HG03354 (cell line): ENCODE measurements around the gene ACKR2.
A peak's percentile ranks its signal among the peaks of the same experiment; 100 is the strongest.
"Not testable (repeated sequence)": the region's sequence is repeated elsewhere in the genome, so short reads cannot be mapped to it uniquely, and the experiment has no call there.

Experiments used
- ATAC-seq: cut with Tn5 transposase; IDR thresholded peaks from one replicate; pipeline ENCODE4 v1.9.1; 2021; ENCODE audit warnings: mild to moderate bottlenecking; ENCODE audit not compliant: unreplicated experiment, poor library complexity, severe bottlenecking

ACKR2 gene

DNA sequence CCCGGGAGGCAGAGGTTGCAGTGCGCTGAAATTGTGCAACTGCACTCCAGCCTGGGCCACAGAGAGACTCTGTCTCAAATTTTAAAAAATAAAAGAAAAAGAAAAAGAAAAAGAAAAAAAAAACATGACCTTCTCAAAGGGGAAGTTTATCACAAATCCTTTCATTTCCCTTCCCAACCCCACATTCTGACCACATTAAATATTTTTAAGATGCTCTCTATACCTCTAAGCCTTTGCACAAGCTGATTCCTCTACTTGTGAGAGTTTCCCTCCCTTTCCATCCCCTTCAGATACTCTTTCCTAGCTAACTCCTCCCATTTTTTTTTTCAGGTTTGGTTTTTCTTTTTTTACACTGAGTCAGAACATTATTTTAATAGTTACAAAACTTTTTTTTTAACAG, 9.0 kb upstream of the ACKR2 start:
- no peak for ATAC-seq

DNA sequence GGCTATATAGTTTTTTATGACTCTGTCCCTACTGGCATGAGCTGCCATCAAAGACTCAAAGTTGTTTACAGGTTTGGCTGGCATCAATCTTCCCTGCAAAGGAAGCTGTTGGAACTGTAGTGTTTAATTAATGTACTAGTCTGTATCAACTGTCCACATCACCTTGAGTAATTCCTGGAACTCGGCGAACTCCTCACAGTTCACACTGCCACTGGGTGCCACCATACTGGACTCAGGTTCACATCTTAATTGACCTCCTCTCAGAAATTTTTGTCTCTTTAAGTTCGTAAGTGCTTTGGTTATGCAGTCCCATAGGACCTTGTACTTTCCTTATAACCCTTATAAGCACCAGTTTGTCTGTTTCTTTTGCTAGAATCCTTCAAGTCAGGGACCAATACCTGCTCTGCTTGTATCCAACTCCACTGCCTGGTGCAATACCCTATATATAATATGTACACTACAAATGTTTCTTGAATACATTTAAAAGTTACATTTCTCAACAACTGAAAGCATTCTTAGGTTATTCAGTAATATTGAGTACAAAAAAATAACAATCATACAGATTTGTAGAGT, 8.1 kb upstream of the ACKR2 start:
- no peak for ATAC-seq

DNA sequence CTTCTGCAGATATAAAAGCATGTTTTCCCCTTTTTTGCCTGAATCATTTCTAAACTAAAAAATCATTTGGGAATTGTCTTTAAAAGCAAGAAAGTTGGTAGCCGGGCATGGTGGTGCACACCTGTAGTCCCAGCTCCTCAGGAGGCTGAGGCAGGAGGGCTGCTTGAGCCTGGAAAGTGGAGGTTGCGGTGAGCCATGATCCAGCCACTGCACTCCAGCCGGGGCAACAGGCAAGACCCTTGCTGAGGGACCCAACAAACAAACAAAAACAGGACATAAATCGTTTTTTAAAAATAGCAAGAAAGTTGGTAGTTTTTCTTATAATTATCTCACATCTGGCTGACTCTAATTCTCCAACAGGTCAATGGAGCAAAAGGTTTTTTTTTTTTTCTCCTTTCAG, 7.5 kb upstream of the ACKR2 start:
- ATAC-seq: no peak

DNA sequence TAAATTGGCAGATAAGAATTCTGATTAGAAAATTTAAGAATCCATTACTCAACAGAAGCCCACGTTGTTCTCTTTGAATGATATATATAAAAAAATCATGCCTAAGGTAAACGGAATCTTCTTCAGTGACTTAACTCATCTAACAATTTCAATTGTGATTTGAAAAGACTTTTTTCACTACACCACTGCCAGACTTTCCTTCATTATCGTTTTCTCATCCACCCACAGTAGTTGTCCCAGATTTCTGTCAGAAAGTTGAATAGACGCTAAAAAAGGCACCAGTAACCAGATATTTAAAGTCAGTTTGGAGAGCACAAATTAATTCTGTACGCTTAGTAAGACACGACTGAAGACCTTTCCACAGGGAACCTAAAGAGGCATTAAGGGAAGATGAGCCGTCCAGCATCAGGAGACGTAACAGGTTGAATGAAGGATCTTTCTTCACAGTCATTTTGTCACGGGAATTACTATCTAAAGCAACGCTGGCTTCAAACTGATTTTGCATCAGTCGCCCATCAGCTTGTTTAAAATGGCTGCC, 6.3 kb upstream of the ACKR2 start:
- ATAC-seq: no peak

DNA sequence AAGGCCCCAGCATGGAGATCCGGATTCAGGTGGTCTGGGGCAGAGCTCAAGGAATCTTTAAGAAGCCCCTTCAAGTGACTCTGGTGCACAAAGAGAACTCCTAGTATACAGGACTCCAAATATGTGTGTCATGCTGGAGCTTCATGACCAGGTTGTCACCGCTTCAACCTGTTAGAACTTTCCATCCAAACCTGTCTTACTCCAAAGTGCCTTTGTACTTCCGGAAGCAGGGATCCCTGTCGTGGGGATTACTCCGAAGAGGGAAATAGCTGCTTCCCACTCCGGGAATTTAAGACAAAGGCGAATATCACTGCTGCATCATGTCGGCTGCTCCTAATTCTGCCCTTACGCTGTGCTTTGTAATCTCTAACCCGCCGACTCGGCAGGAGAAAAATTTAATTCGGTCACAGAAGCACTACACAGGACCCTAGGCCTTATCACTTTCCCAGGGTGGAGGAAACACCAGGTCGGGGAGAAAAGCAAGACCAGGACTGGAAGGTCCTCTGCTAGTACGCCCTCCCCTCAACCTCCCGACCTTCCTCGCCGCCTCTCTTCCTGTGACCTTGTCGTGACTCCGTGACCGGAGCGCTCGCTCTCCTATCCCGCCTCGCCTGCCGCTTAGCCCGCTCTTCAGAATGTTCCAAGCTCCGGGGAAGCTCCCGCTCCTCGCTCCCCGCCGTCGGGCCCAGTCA, 5.7 kb upstream of the ACKR2 start:
- peak; percentile 21 for ATAC-seq

DNA sequence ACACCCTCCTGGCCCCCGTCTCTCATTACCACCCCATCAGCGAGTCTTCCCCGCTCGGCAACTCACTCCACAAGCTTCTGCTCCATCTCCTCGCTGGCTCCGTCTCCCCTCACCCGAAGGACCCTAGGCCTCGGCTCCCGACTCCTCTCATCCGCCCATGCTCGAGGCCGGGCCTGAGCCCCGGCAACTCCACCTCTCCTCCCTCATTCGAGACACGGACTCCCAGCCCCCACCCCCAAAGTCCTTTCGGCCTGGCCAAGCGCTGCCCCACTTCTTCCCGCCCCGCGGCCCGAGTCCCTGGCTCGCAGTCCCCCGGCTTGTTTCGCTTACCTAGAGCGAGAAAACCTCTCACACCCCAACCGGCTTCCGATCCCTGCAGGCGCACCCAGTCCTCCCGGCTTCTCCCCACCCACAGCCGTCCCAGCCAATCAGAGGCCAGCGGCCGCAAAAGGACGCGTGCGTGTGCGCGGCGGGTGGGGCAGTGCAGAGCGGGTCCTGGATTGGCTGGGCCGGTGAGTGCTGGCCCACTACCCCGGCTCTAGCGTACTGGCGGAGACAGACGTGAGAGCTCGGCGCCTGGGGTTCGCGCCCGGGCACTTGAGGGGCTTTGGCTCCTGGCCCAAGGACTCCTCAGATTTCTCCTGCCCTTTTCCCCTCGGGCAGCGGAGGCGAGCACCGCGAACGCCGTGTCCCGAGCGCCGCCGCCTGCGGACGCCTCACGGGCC, 5.0 kb upstream of the ACKR2 start, which contains the start of gene HIGD1A:
Gene HIGD1A, minus strand, starts transcription at position 385 of the 725 bp plus-strand sequence. CDS start 10,237 bp downstream, outside the sequence.
- peak; percentile 99 for ATAC-seq

DNA sequence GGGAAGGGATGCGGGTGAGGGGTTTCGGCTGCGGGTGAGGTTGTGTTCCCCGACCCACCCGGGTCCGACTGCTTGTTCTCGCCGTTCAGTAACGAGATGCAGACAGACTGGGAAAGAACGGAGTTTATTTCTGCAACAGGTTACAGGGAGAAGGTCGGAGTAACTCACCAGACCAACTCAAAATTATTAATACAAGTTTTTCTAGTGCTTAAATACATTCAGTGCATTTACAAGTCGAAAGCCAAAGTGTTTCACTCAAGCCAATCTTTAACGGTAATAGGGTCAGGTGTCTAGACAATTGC, 4.5 kb upstream of the ACKR2 start:
- no peak for ATAC-seq

DNA sequence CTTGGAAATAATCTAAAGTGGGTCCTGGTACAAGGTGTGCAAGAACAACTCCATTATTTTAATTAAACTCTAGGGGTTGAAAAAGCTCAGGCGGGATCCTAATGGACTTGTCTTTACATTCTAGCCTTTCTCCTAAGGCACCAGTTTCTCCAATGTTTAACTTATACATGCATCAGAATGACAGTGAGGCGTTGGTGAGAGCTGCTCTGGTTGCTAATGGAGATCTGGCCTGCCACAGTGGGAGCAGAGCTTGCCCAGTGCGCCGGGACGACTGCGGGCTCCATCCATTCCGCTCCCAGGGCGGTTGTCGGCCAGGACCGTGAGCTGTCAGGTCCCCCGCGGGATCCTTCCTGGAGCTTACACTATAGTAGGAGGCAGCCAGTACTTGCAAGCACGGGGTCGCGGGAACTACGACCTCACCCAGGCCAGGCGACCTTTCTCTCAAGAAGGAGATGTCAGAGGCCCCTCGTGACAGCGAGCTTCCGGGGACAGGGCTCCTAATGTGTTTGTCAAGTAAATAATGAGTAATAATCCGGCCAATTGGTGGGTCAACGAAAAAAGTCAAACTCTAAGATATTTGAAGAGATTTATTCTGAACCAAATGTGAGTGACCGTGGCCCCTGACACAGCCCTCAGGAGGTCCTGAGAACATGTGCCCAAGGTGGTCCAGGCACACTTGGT, 4.0 kb upstream of the ACKR2 start:
- ATAC-seq: no peak

DNA sequence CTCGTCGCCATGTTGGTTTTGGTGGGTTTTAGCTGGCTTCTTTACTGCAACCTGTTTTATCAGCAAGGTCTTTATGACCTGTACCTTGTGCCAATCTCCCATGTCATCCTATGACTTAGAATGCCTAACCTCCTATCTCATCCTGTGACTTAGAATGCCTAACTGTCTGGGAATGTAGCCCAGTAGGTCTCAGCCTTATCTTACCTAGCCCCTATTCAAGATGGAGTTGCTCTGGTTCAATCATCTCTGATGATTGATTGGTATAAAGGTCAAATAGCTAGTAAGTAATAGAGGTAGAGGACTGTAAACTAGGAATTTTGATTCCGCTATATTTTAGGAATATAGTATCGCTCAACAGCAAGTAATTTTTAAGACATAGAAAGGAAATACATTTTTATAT, 1.3 kb upstream of the ACKR2 start:
- no peak for ATAC-seq

DNA sequence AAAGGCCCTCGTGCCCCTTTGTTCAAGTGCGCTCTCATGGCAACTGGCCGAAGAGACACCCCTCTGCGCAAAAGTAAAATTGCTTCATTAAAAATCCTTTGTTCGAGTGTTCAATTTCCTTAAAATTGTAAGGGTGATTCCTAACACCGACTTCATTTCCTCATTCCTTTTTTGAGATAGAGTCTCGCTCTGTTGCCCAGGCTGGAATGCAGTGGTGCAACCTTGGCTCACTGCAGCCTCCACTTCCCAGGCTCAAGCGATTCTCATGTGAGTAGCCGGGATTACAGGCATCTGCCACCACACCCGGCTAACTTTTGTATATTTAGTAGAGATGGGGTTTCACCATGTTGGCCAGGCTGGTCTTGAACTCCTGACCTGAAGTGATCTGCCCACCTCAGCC, 1.5 kb downstream of the ACKR2 start:
- not testable (repeated sequence) for ATAC-seq

DNA sequence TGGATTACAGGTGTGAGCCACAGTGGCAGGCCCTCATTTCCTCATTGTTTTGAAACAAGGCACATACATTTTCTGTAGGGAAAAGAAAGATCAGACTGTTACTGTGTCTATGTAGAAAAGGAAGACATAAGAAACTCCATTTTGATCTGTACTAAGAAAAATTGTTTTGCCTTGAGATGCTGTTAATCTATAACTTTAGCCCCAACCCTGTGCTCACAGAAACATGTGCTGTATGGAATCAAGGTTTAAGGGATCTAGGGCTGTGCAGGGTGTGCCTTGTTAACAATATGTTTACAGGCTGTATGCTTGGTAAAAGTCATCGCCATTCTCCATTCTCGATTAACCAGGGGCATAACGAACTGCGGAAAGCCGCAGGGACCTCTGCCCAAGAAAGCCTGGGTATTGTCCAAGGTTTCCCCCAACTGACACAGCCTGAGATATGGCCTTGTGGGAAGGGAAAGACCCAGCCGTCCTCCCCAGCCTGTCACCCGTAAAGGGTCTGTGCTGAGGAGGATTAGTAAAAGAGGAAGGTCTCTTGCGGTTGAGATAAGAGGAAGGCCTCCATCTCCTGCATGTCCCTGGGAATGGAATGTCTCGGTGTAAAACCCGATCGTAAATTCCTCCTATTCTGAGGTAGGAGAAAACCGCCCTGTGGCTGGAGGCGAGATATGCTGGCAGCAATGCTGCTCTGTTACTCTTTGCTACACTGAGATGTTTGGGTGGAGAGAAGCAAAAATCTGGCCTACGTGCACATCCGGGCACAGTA, 2.1 kb downstream of the ACKR2 start:
- ATAC-seq: not testable (repeated sequence)

DNA sequence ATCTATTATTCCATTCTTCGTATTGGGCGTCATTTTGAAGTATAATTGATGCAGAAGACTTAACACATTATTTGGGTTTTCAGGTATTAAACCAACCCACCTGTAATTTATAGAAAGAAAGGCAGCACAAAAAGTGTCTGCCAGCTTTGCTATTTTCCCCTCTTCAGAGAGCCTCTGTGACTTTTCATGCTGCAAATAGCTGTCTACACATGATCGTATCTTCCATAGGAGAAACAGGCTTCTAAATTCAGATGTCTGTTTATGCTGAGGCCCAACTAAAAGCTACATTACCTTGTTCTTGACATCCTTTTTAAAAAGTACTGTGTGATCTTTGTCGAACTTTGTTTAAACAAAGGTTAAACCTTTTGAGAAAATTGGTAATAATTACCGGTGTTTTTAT, 5.0 kb downstream of the ACKR2 start:
- ATAC-seq: no peak

DNA sequence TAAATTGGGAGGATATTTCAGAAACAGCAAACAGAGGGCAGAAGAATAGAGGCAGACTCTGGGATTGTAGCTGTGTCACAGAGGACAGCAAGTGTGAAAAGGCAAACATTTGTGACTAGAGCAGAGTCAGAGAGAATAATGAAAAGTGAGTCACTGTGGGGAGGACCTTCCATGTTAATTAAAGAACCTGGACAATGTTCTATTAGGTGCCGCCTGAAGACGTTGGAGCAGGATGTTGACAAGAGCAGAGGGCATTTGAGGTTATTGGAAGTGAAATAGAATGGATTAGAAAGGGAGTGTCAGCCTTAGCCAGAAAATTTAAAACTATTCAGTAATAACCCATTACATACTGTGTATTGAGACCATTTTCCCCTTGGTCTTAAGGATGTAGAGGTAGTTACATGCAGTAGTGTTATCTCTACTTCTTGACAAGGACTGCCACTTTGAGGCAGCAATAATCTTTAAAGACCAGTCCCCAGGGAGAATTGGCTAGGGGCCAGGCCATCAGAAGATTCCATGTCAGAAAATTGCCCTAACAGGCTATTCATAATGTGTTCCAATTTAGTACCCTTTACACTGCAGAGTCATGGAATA, 5.8 kb downstream of the ACKR2 start:
- ATAC-seq: no peak

DNA sequence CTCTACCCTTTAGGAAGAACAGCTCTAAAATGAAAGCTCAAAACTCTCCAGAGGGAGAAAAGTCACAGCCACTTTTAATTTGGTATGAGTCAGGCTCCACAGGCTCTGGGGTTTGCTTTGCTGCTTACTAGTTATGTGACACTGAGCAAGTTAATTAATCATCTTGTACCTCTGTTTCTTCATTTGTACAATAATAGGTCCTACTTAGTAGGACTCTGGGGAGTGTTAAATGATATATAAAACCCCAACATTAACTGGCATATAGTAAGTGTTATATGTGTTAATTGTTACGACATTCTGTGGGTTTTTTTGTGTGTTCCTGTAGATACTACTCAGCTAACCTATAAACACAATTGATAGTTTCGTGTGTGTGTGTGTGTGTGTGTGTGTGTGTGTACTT, 6.6 kb downstream of the ACKR2 start:
- no peak for ATAC-seq

DNA sequence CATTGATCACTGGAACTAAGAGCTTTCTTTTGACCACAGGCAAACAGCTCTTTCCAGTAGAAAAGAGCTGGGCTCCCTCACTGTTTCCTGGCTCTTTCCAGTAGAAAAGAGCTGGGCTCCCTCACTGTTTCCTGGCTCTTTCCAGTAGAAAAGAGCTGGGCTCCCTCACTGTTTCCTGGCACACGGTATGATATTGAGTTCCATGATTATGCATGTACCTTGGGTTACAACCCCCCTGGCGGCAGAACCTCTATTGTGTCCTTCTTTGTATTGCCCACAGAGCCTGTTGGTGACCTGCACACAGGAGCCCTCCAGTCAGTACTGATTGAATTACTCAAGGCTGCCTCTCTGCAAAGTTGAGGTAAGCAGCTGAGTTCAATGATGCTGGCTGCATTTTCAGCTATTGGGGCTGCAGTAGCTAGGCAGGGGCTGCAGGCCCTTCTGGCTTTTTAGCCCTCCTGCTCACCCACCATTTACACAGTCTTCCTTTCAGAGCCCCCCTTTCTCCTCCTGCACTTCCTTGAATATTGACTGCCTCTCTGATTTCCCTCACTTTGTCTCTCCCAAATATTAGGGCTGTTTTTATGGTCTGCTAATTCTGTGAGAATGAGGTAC, 10.2 kb downstream of the ACKR2 start:
- ATAC-seq: no peak

DNA sequence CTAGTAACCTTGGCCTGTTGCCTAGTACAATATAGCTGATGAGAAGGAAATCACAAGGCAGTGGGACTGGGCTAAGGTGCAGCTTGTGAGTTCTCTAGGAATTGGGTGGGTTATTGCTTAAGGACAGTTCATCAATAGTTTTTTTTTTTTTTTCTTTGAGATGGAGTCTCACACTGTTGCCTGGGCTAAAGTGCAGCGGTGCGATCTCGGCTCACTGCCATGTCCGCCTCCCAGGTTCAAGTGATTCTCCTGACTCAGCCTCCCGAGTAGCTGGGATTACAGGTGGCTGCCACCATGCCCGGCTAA, 11.5 kb downstream of the ACKR2 start:
- no peak for ATAC-seq

DNA sequence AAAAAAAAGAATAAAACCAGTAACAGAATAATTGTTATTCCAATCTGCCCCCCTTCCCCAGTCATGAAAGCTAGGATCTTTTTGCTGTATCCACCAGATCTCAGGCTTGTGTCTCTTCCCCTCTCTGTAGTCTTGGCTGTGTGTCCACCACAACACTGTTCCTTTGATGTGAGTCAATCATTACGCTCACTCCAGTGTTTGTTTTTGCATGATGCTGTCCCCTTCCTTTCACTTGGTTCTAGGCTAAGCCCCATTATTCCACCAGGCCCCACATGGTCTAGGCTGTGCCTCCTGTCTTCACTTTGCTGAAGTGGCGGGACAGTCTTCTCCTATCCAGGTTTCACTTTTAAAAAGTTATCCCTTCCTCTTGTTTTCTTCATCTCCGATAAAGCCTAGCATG, 13.6 kb downstream of the ACKR2 start:
- ATAC-seq: no peak

DNA sequence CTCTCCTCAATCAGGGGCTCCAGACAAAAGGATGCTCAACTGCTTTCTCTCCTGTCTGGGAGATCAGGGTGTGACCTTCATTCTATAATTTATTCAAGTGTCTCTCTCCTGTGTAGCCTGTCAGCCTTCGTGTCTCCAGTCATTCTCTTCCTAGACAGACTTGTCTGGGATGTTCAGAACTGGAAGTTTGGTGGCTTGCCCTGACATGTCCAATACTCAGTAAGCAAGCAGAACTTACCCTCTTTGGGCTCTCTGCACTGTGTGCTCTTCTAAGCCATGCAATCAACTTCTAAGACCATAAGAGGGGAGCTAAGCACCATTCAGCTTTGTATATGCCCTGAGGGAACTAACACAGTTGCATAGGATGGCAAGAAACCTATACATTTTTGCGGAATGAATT, 14.1 kb downstream of the ACKR2 start:
- ATAC-seq: no peak

DNA sequence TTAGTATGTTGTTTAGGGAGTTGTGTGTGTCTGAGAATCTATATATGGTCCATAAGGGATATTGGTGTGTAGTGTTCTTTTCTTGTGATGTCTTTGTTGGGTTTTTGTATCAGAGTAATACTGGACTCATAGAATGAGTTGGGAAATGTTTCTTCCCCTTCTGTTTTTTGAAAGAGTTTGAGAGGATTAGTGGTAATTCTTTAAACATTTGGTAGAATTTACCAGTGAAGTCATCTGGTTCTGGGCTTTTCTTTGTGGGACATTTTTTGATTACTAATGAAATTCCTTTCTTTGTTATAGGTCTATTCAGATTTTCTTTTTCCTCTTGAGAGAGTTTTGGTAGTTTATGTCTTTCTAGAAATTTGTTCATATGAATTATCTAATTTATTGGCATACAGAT, 16.9 kb downstream of the ACKR2 start:
- ATAC-seq: no peak
